OCI-LY7 (cell line): ENCODE results near the gene CDKAL1. TPM values are rescaled to one million over a fixed set of nuclear protein-coding genes. Genes with fewer than 3 reads are reported as not detected.
"Not testable (repeated sequence)": the region's sequence is repeated elsewhere in the genome, so short reads cannot be mapped to it uniquely, and the experiment has no call there.

Experiments
- BruUV-seq: library from RNA; stranded (reverse); fragments of 400-500 nt; replicated peaks from 2 replicates; lab custom pipeline; 2021; lab: Mats Ljungman, UMichigan
- CTCF ChIA-PET: fragments of 300-600 bp; sonication (Branson Sonifier 250); formaldehyde crosslinking; loops from one replicate; lab custom pipeline; 2022; ENCODE audit warnings: antibody characterized with exemption; ENCODE audit not compliant: unreplicated experiment; lab: Charles Lee
- POLR2A ChIA-PET: fragments of 300-600 bp; sonication (Branson Sonifier 250); formaldehyde crosslinking; loops from one replicate; lab custom pipeline; 2022; ENCODE audit warnings: antibody characterized with exemption; lab: Charles Lee
- DNase-seq: peaks from one replicate; pipeline ENCODE4 v3.0.0-alpha.2; 2015; ENCODE audit warnings: low spot score
- H2AFZ ChIP-seq: fragments of 200-600 bp; sonication (generic), shearing (Covaris generic); 2 replicates; pipeline ENCODE4 v1.6.1; 2014; ENCODE audit warnings: mild to moderate bottlenecking, antibody characterized with exemption, low read length, moderate library complexity
- H3K27ac ChIP-seq: fragments of 200-600 bp; sonication (generic); 2 replicates; pipeline ENCODE4 v1.5.1; 2014; ENCODE audit warnings: mixed run types, low read depth, mild to moderate bottlenecking, moderate library complexity, low read length, inconsistent platforms; ENCODE audit not compliant: poor library complexity, severe bottlenecking
- H3K36me3 ChIP-seq: fragments of 200-600 bp; sonication (generic); 2 replicates; pipeline ENCODE4 v1.6.1; 2014; ENCODE audit warnings: mild to moderate bottlenecking, antibody characterized with exemption, low read length, moderate library complexity, mixed read lengths; ENCODE audit not compliant: insufficient read depth
- H3K4me1 ChIP-seq: fragments of 200-600 bp; sonication (generic); 2 replicates; pipeline ENCODE4 v1.5.1; 2014; ENCODE audit warnings: mild to moderate bottlenecking, low read length; ENCODE audit not compliant: insufficient read depth, poor library complexity, severe bottlenecking
- H3K4me2 ChIP-seq: fragments of 200-600 bp; sonication (generic); 2 replicates; pipeline ENCODE4 v1.6.1; 2014; ENCODE audit warnings: mild to moderate bottlenecking, low read length
- H3K4me3 ChIP-seq: fragments of 200-600 bp; sonication (generic); 2 replicates; pipeline ENCODE4 v1.5.1; 2014; ENCODE audit warnings: mild to moderate bottlenecking, low read depth, low read length; ENCODE audit not compliant: poor library complexity, severe bottlenecking
- H3K79me2 ChIP-seq: fragments of 200-600 bp; sonication (generic); 2 replicates; pipeline ENCODE4 v1.6.1; 2016; ENCODE audit warnings: low read depth, mild to moderate bottlenecking, low read length, moderate library complexity, mixed read lengths; ENCODE audit not compliant: insufficient read depth
- H3K9me2 ChIP-seq: fragments of 200-600 bp; sonication (generic); 2 replicates; pipeline ENCODE4 v1.6.1; 2016; ENCODE audit warnings: mild to moderate bottlenecking, low read length, mixed read lengths; ENCODE audit not compliant: insufficient read depth
- H3K9me3 ChIP-seq: fragments of 200-600 bp; sonication (generic); 2 replicates; pipeline ENCODE4 v1.6.1; 2014; ENCODE audit warnings: mild to moderate bottlenecking, mixed run types, low read length, mixed read lengths
- H4K20me1 ChIP-seq: fragments of 200-600 bp; sonication (generic); 2 replicates; pipeline ENCODE4 v1.6.1; 2014; ENCODE audit warnings: mild to moderate bottlenecking, antibody characterized with exemption, low read length, moderate library complexity, mixed read lengths; ENCODE audit not compliant: insufficient read depth
- EZH2phosphoT487 ChIP-seq: fragments of 200-600 bp; sonication (generic); IDR thresholded peaks from 2 replicates; pipeline ENCODE4 v1.6.1; 2018; ENCODE audit warnings: low read depth, borderline replicate concordance, mild to moderate bottlenecking, mixed run types, antibody characterized with exemption, low read length, moderate library complexity, mixed read lengths
- intact Hi-C: fragments of 100-400 bp; cut with micrococcal nuclease; formaldehyde crosslinking; loops from one replicate; pipeline ENCODE4 v1.10.0; 2022; ENCODE audit not compliant: unreplicated experiment
- total RNA-seq, 2 experiments: library from RNA; depleted of rRNA in 1 of 2; stranded (reverse); fragments of >200 nt in 1 of 2; shearing (Covaris generic) in 1 of 2; gene quantifications; 2 replicates each; pipeline ENCODE4 v1.2.3, GENCODE V29; 2014 to 2022
- TF ChIP-seq, protein P1 (sequence below): fragments of 200-600 bp; sonication (generic); conservative IDR thresholded peaks from 2 replicates; pipeline ENCODE4 v1.5.1; 2014; ENCODE audit warnings: mild to moderate bottlenecking, antibody characterized with exemption, low read length, moderate library complexity, mixed read lengths

Gene CDKAL1
- total RNA-seq, 2 experiments from 2014 or later, result 19.9 to 21.1 TPM

DNA sequence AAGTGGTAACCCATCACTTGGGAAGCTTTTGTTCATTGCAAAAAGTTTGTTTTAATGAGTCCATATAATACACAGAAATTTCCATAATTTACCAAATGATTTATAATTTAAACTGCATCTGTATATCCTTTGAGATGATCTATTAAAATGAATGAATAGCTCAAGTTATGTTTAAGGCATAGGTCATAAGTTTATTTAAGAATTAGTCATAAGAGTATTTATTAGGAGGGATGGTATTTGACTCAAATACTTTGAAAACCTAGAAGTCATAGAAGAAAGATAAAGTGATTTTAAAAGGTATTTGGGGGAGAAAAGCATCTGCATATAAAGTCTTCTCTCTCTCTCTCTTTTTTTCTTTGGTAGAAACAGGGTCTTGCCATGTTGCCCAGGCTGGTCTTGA is 388.5 kb downstream of the CDKAL1 start:
- intact Hi-C loops, result no loop called here
- H3K36me3 ChIP-seq, result no peaks in the 10 kb centered on the region
- no peaks in the 10 kb centered on the region for H3K4me1 ChIP-seq
- no peak for TF ChIP-seq EZH2phosphoT487
- TF ChIP-seq, protein P1, sequence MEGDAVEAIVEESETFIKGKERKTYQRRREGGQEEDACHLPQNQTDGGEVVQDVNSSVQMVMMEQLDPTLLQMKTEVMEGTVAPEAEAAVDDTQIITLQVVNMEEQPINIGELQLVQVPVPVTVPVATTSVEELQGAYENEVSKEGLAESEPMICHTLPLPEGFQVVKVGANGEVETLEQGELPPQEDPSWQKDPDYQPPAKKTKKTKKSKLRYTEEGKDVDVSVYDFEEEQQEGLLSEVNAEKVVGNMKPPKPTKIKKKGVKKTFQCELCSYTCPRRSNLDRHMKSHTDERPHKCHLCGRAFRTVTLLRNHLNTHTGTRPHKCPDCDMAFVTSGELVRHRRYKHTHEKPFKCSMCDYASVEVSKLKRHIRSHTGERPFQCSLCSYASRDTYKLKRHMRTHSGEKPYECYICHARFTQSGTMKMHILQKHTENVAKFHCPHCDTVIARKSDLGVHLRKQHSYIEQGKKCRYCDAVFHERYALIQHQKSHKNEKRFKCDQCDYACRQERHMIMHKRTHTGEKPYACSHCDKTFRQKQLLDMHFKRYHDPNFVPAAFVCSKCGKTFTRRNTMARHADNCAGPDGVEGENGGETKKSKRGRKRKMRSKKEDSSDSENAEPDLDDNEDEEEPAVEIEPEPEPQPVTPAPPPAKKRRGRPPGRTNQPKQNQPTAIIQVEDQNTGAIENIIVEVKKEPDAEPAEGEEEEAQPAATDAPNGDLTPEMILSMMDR, result no peak
- no peak overlapping the region for H3K4me2 ChIP-seq
- ChIA-PET POLR2A (interaction anchor here (0.6 kb wide), 2 partner anchors 25 to 28 kb away, joined by 3 to 10 read pairs; no protein-coding TSS in a partner anchor), CTCF (no interaction called here)
- no peaks in the 10 kb centered on the region for H4K20me1 ChIP-seq
- BruUV-seq, result no TSS peak
- H3K27ac ChIP-seq, result no peak overlapping the region
- H3K79me2 ChIP-seq, result no peaks in the 10 kb centered on the region
- no peaks in the 10 kb centered on the region for H3K9me3 ChIP-seq
- DNase-seq, result no peak
- no peaks in the 10 kb centered on the region for H3K9me2 ChIP-seq
- H3K4me3 ChIP-seq, result no peak overlapping the region
- H2AFZ ChIP-seq, result no peak overlapping the region

DNA sequence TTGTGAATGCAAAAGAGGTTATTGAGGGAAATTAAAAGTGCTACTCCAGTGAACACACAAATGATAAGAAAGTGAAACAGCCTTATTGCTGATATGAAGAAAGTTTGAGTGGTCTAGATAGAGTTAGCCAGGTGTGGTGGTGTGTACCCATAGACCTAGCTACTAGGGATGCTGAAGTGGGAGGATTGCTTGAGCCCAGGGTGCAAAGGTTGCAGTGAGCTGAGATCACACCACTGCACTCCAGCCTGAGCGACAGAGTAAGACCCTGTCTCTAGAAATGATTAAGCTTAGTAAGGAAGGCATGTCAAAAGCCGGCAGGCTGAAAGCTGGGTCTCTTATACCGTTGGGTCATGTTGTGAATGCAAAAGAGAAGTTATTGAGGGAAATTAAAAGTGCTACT is 389.8 kb downstream of the CDKAL1 start:
- intact Hi-C loops, H3K4me2 ChIP-seq, DNase-seq, H3K4me3 ChIP-seq, H3K9me2 ChIP-seq, H4K20me1 ChIP-seq, H3K4me1 ChIP-seq, CTCF ChIA-PET, H3K9me3 ChIP-seq, H3K36me3 ChIP-seq, BruUV-seq, H2AFZ ChIP-seq, POLR2A ChIA-PET, H3K27ac ChIP-seq, H3K79me2 ChIP-seq: not testable (repeated sequence)

DNA sequence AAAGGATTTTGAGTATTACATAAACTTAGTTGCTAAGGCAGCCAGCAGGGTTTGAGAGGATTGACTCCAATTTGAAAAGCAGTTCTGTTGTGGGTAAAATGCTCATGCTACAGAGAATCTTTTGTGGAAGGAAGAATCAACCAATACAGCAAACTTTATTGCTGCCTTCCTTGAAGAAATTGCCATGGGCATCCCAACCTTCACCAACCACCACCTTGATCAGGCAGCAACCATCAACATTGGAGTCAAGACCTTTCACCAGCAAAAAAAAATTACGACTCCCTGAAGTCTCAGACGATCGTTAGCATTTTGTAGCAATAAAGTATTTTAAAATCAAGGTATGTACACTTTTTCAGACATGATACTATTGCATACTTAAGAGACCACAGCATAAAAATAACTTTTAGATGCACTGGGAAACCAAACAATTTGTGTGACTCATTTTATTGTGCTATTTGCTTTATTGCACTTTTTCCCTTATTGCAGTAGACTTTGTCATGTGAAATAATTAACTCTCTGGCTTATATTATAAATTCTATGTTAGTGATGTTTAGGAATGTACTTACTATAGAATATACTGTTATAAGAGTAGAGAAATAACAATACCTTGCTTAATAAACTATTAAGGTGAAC is 390.8 kb downstream of the CDKAL1 start:
- TF ChIP-seq, protein P1, result no peak
- no peak for TF ChIP-seq EZH2phosphoT487
- POLR2A ChIA-PET, result no interaction called here
- Histone ChIP-seq H3K9me2 (no peaks in the 10 kb centered on the region), H3K36me3 (no peaks in the 10 kb centered on the region), H3K79me2 (no peaks in the 10 kb centered on the region), H3K4me1 (no peaks in the 10 kb centered on the region), H2AFZ (no peak overlapping the region), H3K4me2 (no peak overlapping the region), H3K4me3 (no peak overlapping the region), H3K27ac (no peak overlapping the region), H3K9me3 (no peaks in the 10 kb centered on the region), H4K20me1 (no peaks in the 10 kb centered on the region)
- CTCF ChIA-PET, result no interaction called here
- no peak for DNase-seq
- no TSS peak for BruUV-seq
- intact Hi-C loops, result no loop called here
